H1 (cell line): ENCODE results near the gene IGFBP6. TPM values are rescaled to one million over a fixed set of nuclear protein-coding genes. Genes with fewer than 3 reads are reported as not detected.

ENCODE experiments used
- CTCF ChIA-PET: fragments of 300-600 bp; sonication (Branson Sonifier 250); formaldehyde crosslinking; loops from one replicate; lab custom pipeline; 2021; ENCODE audit not compliant: partially characterized antibody; lab: Charles Lee
- POLR2A ChIA-PET: fragments of 300-600 bp; sonication (Branson Sonifier 250); formaldehyde crosslinking; loops from one replicate; lab custom pipeline; 2021; ENCODE audit warnings: inconsistent platforms; ENCODE audit not compliant: partially characterized antibody; lab: Charles Lee
- DNase-seq, 2 experiments: peaks; one replicate each; pipeline versions ENCODE4 v3.0.0 to v3.0.0-alpha.2; 2010 to 2022; ENCODE audit warnings: low spot score in 2 of 2, low read depth in 1 of 2, mixed read lengths in 1 of 2
- FAIRE-seq: peaks from 2 replicates; lab custom pipeline; 2011; peaks lifted over from hg19 to GRCh38; lab: Jason Lieb, UNC
- H2AFZ ChIP-seq: 2 replicates; pipeline ENCODE4 v1.8.1; 2012; ENCODE audit warnings: low read length, inconsistent platforms
- H2AK5ac ChIP-seq: 2 replicates; pipeline ENCODE4 v1.6.1; 2013; ENCODE audit warnings: low read depth, low read length
- H2BK120ac ChIP-seq: replicated peaks from 2 replicates; pipeline ENCODE3; 2013; ENCODE audit warnings: low read depth, low read length, inconsistent platforms
- H2BK12ac ChIP-seq: 2 replicates; pipeline ENCODE4 v1.6.1; 2013; ENCODE audit warnings: low read depth, low read length
- H2BK15ac ChIP-seq: 2 replicates; pipeline ENCODE4 v1.6.1; 2013; ENCODE audit warnings: low read length
- H2BK20ac ChIP-seq: 2 replicates; pipeline ENCODE4 v1.6.1; 2013; ENCODE audit warnings: low read length
- H2BK5ac ChIP-seq: 2 replicates; pipeline ENCODE4 v1.6.1; 2013; ENCODE audit warnings: low read depth, low read length
- H3K14ac ChIP-seq: 2 replicates; pipeline ENCODE4 v1.6.1; 2013; ENCODE audit warnings: inconsistent platforms; ENCODE audit not compliant: insufficient read length
- H3K18ac ChIP-seq: 2 replicates; pipeline ENCODE4 v1.6.1; 2013; ENCODE audit warnings: low read length; ENCODE audit errors: extremely low read depth
- H3K23ac ChIP-seq: 2 replicates; pipeline ENCODE4 v1.6.1; 2013; ENCODE audit warnings: inconsistent platforms; ENCODE audit not compliant: insufficient read length
- H3K23me2 ChIP-seq: 2 replicates; pipeline ENCODE4 v1.6.1; 2013; ENCODE audit warnings: low read depth, low read length
- H3K27ac ChIP-seq: 2 replicates; pipeline ENCODE4 v1.6.1; 2011; ENCODE audit warnings: low read depth, low read length, inconsistent platforms
- H3K27me3 ChIP-seq, 4 experiments: replicated peaks in 1 of 4; 1 replicate in 1 of 4; 2 replicates in 3 of 4; pipeline versions ENCODE4 v1.6.1 to v1.8.1; 2011 to 2013; ENCODE audit warnings: low read length in 3 of 4, mild to moderate bottlenecking in 3 of 4, inconsistent platforms in 2 of 4, mixed read lengths in 2 of 4, moderate library complexity in 1 of 4; ENCODE audit not compliant: control insufficient read depth in 3 of 4, insufficient read depth in 3 of 4; ENCODE audit errors: extremely low read depth in 1 of 4
- H3K36me3 ChIP-seq, 4 experiments: 2 replicates each; pipeline versions ENCODE4 v1.6.1 to v1.8.1; 2011 to 2013; ENCODE audit warnings: mild to moderate bottlenecking in 4 of 4, low read length in 3 of 4, moderate library complexity in 2 of 4, control low read depth in 1 of 4, inconsistent platforms in 1 of 4; ENCODE audit not compliant: insufficient read depth in 4 of 4, control insufficient read depth in 2 of 4
- H3K4ac ChIP-seq: replicated peaks from 2 replicates; pipeline ENCODE3; 2013; ENCODE audit warnings: low read length, low read depth, mixed read lengths, inconsistent platforms; ENCODE audit not compliant: insufficient read length
- H3K4me1 ChIP-seq, 4 experiments: replicated peaks in 1 of 4; 1 replicate in 1 of 4; 2 replicates in 3 of 4; pipeline versions ENCODE4 v1.6.1 to v1.8.1; 2011 to 2013; ENCODE audit warnings: low read length in 3 of 4, inconsistent platforms in 2 of 4, mixed read lengths in 1 of 4; ENCODE audit not compliant: insufficient read depth in 4 of 4, control insufficient read depth in 3 of 4
- H3K4me2 ChIP-seq, 2 experiments: 2 replicates each; pipeline versions ENCODE4 v1.6.1 to v1.8.1; 2011 to 2013; ENCODE audit warnings: low read depth in 2 of 2, low read length in 2 of 2, control low read depth in 1 of 2, inconsistent platforms in 1 of 2, mild to moderate bottlenecking in 1 of 2; ENCODE audit not compliant: insufficient read depth in 1 of 2
- H3K4me3 ChIP-seq, 4 experiments: fragments of 200-600, 300-600 bp in 1 of 4; sonication (generic), shearing (Covaris generic), sonication (Bioruptor Twin) in 1 of 4; 2 replicates each; pipeline versions ENCODE4 v1.5.1 to v1.8.1; 2011 to 2016; ENCODE audit warnings: low read length in 4 of 4, low read depth in 3 of 4, control low read depth in 2 of 4, inconsistent platforms in 2 of 4, mild to moderate bottlenecking in 2 of 4, mixed read lengths in 1 of 4, moderate library complexity in 1 of 4; ENCODE audit not compliant: insufficient read depth in 2 of 4; ENCODE audit errors: extremely low read depth in 1 of 4
- H3K56ac ChIP-seq: replicated peaks from 2 replicates; pipeline ENCODE3; 2013; ENCODE audit warnings: low read depth, mild to moderate bottlenecking, mixed read lengths, low read length, inconsistent platforms; ENCODE audit not compliant: insufficient read length
- H3K79me1 ChIP-seq: 2 replicates; pipeline ENCODE4 v1.6.1; 2013; ENCODE audit warnings: low read depth, low read length, control low read depth
- H3K79me2 ChIP-seq, 2 experiments: 2 replicates each; pipeline versions ENCODE4 v1.6.1 to v1.8.1; 2012 to 2013; ENCODE audit warnings: low read length in 2 of 2, mild to moderate bottlenecking in 2 of 2, inconsistent platforms in 1 of 2; ENCODE audit not compliant: insufficient read depth in 2 of 2, control insufficient read depth in 1 of 2
- H3K9ac ChIP-seq, 4 experiments: replicated peaks in 1 of 4; 1 replicate in 1 of 4; 2 replicates in 3 of 4; pipeline versions ENCODE4 v1.6.1 to v1.8.1; 2011 to 2013; ENCODE audit warnings: low read depth in 3 of 4, low read length in 3 of 4, control low read depth in 2 of 4, mild to moderate bottlenecking in 2 of 4, moderate library complexity in 2 of 4, inconsistent platforms in 1 of 4; ENCODE audit errors: extremely low read depth in 1 of 4
- H3K9me3 ChIP-seq, 2 experiments: 2 replicates each; pipeline versions ENCODE4 v1.6.1 to v1.8.1; 2012 to 2013; ENCODE audit warnings: mild to moderate bottlenecking in 2 of 2, moderate library complexity in 2 of 2, control low read depth in 1 of 2, inconsistent platforms in 1 of 2, low read depth in 1 of 2, low read length in 1 of 2, mixed read lengths in 1 of 2; ENCODE audit not compliant: insufficient read depth in 2 of 2
- H4K20me1 ChIP-seq, 2 experiments: replicated peaks in 1 of 2; 2 replicates each; pipeline versions ENCODE3 to v1.8.1; 2011 to 2013; ENCODE audit warnings: inconsistent platforms in 2 of 2, low read length in 2 of 2, mild to moderate bottlenecking in 1 of 2; ENCODE audit not compliant: insufficient read depth in 2 of 2, control insufficient read depth in 1 of 2
- H4K5ac ChIP-seq: 2 replicates; pipeline ENCODE4 v1.6.1; 2013; ENCODE audit warnings: low read length, low read depth, mixed read lengths, inconsistent platforms; ENCODE audit not compliant: insufficient read length
- H4K8ac ChIP-seq: 2 replicates; pipeline ENCODE4 v1.8.0; 2013; ENCODE audit warnings: mild to moderate bottlenecking, moderate library complexity, low read length, inconsistent platforms; ENCODE audit not compliant: insufficient read depth; ENCODE audit errors: extremely low read depth
- H4K91ac ChIP-seq: replicated peaks from 2 replicates; pipeline ENCODE3; 2013; ENCODE audit warnings: low read length, mixed read lengths, inconsistent platforms; ENCODE audit not compliant: insufficient read length
- ATF3 ChIP-seq: IDR thresholded peaks from 2 replicates; pipeline ENCODE4 v1.6.1; 2011; ENCODE audit warnings: low read depth, mild to moderate bottlenecking, low read length; ENCODE audit not compliant: insufficient read depth
- BRCA1 ChIP-seq: IDR thresholded peaks from 2 replicates; pipeline ENCODE4 v1.6.1; 2012; ENCODE audit warnings: low read depth, low read length, improper control_type of control experiment
- CBX5 ChIP-seq: fragments of 300-800, 300-1000 bp; sonication (generic); IDR thresholded peaks from 2 replicates; pipeline ENCODE4 v1.7.1; 2016; ENCODE audit warnings: antibody characterized with exemption, low read length, low read depth
- CHD1 ChIP-seq: IDR thresholded peaks from 2 replicates; pipeline ENCODE4 v1.6.1; 2012; ENCODE audit warnings: low read depth, low read length, improper control_type of control experiment
- GABPA ChIP-seq: IDR thresholded peaks from 2 replicates; pipeline ENCODE4 v1.6.1; 2011; ENCODE audit warnings: mild to moderate bottlenecking, low read length, moderate library complexity, borderline replicate concordance; ENCODE audit not compliant: insufficient read depth
- MAX ChIP-seq: IDR thresholded peaks from 2 replicates; pipeline ENCODE4 v1.6.1; 2012; ENCODE audit warnings: inconsistent platforms
- POU5F1 ChIP-seq: IDR thresholded peaks from 2 replicates; pipeline ENCODE4 v1.6.1; 2011; ENCODE audit warnings: low read depth, mild to moderate bottlenecking, low read length, moderate library complexity
- SP4 ChIP-seq: IDR thresholded peaks from 2 replicates; pipeline ENCODE4 v1.6.1; 2012; ENCODE audit warnings: low read length, inconsistent platforms
- TAF1 ChIP-seq: IDR thresholded peaks from 2 replicates; pipeline ENCODE4 v1.6.1; 2011; ENCODE audit warnings: mild to moderate bottlenecking, low read depth, low read length
- YY1 ChIP-seq: IDR thresholded peaks from 2 replicates; pipeline ENCODE4 v1.6.1; 2011; ENCODE audit warnings: low read depth, mild to moderate bottlenecking, low read length
- WGBS, 2 experiments: shearing (Covaris generic) in 1 of 2; methylation state at CpG; one replicate each; pipeline versions ENCODE4 v1.1.6 to v1.1.7; 2013 to 2015; ENCODE audit warnings: low lambda C conversion rate in 2 of 2, mixed read lengths in 2 of 2, inconsistent platforms in 1 of 2, low coverage in 1 of 2, missing lambda C conversion rate in 1 of 2; ENCODE audit not compliant: insufficient replicate concordance in 2 of 2, insufficient coverage in 1 of 2, insufficient read length in 1 of 2; ENCODE audit errors: extremely low coverage in 1 of 2, missing lambda C conversion rate in 1 of 2; 5-methylcytosine and 5-hydroxymethylcytosine counted together
- polyA plus RNA-seq, 7 experiments: library from polyadenylated mRNA; depleted of rRNA in 3 of 7; stranded (reverse) in 5 of 7; unstranded in 2 of 7; fragments of >200 nt in 5 of 7; fragments of 200-250 nt in 2 of 7; gene quantifications; 1 replicate in 5 of 7; 2 replicates in 1 of 7; 4 replicates in 1 of 7; pipeline versions ENCODE4 v1.2.1 to v1.2.3, GENCODE V29; 2011 to 2013; ENCODE audit warnings: missing spikeins in 2 of 7, mixed read lengths in 2 of 7
- total RNA-seq: library from RNA; stranded (reverse); fragmentation: NEBNext Ultra II Directional; extraction: Animal tissue kit (Norgen Biotek cat#: 25700); gene quantifications from 2 replicates; pipeline ENCODE4 v1.2.1, GENCODE V29; 2021

Gene IGFBP6
- total and polyA plus RNA-seq, 2 of the 8 experiments (the other 6 are each of a cell fraction or from before 2014, with no cell fraction given) = 13.7 to 14.7 TPM

GRCh38 chr12:53062011-53062961 is 35.2 kb upstream of the IGFBP6 start:
- Histone ChIP-seq H4K91ac (no peak overlapping the region), H3K23ac (no peak overlapping the region), H3K23me2 (no peaks in the 10 kb centered on the region), H4K20me1 (peaks cover 0 to 2% of the 10 kb centered on the region in 2 experiments), H4K5ac (no peak overlapping the region), H3K14ac (no peak overlapping the region), H3K27ac (no peak overlapping the region; the same call in 1 of the 2 replicates), H4K8ac (no peak overlapping the region), H2BK12ac (peak overlapping the region; percentile 50; the same call in 1 of the 2 replicates), H3K36me3 (no peaks in the 10 kb centered on the region), H3K9me3 (no peaks in the 10 kb centered on the region), H3K4me3 (no peak overlapping the region), H2AK5ac (no peak overlapping the region), H3K79me1 (no peaks in the 10 kb centered on the region), H3K56ac (no peak overlapping the region), H2BK20ac (no peak overlapping the region; the same call in 1 of the 2 replicates), H3K4ac (no peak overlapping the region), H2BK120ac (no peak overlapping the region), H2BK15ac (no peak overlapping the region), H3K4me1 (peaks cover 0 to 7% (median 0%) of the 10 kb centered on the region in 4 experiments; a peak in 2 of 7 replicates), H3K79me2 (no peaks in the 10 kb centered on the region), H3K9ac (no peak overlapping the region), H2AFZ (no peak overlapping the region), H3K27me3 (peaks cover 0 to 5% (median 2%) of the 10 kb centered on the region in 4 experiments; a peak in 3 of 7 replicates), H3K4me2 (no peak overlapping the region), H3K18ac (no peak overlapping the region), H2BK5ac (no peak overlapping the region)
- ChIA-PET CTCF (interaction anchor here (0.6 to 22.4 kb wide), 23 partner anchors 8 to 804 kb away, joined by 3 to 531 read pairs (median 4); partner anchors contain the start of genes AAAS, ESPL1, IGFBP6 and SOAT2), POLR2A (interaction anchor here (0.6 to 5.9 kb wide), 14 partner anchors 8 to 244 kb away, joined by 3 to 26 read pairs (median 4); partner anchors contain the start of genes RARG, SPRYD3 and TNS2)
- FAIRE-seq = no peak
- 84% methylated on average over 19 of the region's 20 CpGs; no CpG with 5 or more reads in 1 of the 2 experiments for WGBS, 2 experiments
- no peak for DNase-seq
- TF ChIP-seq TAF1 (no peak), POU5F1 (no peak), ATF3 (no peak), CBX5 (no peak), CHD1 (no peak), MAX (no peak), GABPA (no peak), SP4 (no peak), BRCA1 (no peak), YY1 (no peak)
